Skin of body (tissue), 2 donors: ENCODE measurements around the gene PFKM. TPM values are rescaled to one million over a fixed set of nuclear protein-coding genes. Genes with fewer than 3 reads are reported as not detected.

Source experiments
- DNase-seq: peaks from one replicate; lab custom pipeline; 2025; lab: John Stamatoyannopoulos, UW
- total RNA-seq: library from RNA; depleted of rRNA; stranded (reverse); fragments of >200 nt; gene quantifications from one replicate; pipeline ENCODE4 v1.2.3, GENCODE V29; 2014

PFKM gene
- total RNA-seq, 1 donor from 2014 or later: 54.3 TPM

GRCh38 chr12:48156652-48157017, 37.5 kb downstream of the PFKM start:
- DNase-seq: no peak

DNA sequence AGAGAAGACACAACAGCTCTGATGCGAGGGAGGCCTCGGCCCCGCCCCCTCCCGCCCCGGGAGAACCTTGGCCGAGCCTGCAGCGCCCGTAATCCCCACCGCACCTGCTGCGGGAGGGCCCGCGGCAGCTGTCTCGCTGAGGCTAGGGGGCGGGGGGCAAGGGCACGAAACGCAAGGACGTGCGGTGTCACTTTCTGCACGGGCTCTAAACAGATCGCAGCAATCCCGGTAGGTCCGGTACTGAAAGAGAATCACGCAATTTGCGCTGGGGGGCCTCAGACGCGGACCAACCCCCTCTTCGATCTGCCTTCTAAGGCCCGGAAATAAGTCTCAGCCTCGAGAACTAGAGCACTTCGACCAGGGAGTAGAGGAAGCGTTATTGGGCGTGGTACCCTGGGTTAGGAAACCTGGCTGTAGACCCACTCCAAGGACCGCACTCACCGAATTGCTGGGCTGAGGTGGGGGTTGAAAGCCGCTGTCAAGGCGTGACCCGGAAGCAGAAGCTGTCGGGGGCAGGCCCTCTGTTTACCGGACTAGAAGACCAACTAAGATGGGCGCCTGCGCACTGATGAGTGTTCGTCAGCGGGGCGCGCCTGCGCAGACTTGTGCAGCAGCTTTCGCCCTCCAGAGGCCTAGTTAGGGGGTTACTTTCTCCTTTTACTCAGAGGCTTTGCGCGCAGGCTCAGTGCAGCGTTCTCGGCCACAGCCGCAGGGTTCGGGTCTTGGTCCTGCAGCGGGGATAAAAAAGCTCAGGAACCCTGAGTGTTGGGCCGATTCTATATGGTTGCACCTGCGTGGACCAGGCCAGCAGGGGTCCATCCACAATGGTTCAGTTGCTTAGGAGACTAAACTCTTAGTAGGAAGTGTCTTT, 38.1 kb downstream of the PFKM start, which contains the start of gene ASB8:
ASB8 (minus strand) TSS at position 498 of the 871 bp plus-strand sequence. CDS start 4,019 bp downstream, outside the sequence.
- DNase-seq: peak; percentile 98

- no peak for DNase-seq
These were observed 38.8 kb downstream of the PFKM start for GRCh38 chr12:48157889-48158370.

GRCh38 chr12:48160046-48160445, 40.9 kb downstream of the PFKM start:
- DNase-seq: no peak

DNA sequence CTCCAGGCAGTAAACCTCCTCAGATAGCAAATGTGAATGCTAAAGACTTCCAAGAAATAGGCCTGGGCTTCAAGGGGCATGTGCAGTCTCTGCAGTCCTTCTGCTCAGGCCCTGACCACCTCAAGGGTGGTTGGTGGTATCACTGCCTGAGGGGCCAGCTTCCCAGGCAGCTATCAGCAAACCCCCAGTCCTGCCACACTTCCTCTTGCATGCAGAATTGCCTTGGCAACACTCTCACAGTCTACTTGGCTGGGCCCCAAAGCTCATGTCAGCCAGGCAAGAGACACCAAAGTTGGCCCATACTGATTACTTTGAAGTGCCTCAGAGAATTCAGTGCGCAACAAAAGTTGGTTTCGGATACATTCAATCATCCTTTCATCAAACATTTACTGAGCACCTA, 41.6 kb downstream of the PFKM start:
- no peak for DNase-seq

DNA sequence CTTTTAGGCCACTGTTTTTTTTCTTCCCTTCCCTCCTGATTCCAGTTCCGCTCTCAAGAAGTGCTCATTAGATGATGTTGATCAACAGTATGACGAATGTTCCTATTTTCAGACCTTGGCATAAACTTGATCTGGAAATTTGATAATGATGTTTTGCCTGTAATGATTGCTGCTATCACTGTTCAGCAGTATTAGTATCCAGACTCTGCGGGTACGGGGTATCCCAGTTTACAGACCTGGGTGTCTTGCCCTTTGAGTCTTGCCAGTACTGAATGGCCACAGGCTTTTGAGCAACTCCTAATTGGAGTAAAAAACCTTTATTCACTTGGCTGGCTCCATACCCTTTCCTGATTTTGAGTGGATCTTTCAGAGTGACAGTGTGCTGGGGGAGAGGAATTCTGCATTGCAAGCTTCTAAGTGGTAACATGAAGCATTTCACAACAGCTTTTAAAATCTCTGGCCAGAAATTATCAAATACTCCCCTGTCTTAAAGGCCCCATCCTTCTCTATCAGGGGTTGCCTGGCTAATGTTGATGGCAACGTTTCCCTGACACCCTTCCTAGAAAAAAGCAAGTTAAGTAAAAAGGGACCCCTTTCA, 44.1 kb downstream of the PFKM start:
- no peak for DNase-seq

DNA sequence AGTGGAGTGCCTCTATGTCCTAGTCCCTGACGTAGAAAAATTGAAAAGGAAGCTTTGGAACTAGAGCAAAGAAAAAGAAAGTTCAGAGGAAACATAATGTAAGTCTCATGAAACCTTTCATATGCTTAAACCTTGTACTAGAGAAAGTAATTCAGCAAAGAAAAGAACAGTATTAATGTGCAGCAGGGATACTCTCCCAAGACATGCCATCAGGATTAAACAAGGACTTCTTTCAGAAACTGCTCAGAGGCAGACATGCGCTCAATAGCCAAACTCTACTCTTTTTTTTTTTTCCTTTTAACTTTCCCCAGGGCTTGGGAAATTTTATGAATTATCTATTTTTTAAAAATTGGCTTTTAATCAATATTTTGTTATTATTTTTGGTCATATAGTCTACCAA, 45.3 kb downstream of the PFKM start:
- DNase-seq: no peak

DNA sequence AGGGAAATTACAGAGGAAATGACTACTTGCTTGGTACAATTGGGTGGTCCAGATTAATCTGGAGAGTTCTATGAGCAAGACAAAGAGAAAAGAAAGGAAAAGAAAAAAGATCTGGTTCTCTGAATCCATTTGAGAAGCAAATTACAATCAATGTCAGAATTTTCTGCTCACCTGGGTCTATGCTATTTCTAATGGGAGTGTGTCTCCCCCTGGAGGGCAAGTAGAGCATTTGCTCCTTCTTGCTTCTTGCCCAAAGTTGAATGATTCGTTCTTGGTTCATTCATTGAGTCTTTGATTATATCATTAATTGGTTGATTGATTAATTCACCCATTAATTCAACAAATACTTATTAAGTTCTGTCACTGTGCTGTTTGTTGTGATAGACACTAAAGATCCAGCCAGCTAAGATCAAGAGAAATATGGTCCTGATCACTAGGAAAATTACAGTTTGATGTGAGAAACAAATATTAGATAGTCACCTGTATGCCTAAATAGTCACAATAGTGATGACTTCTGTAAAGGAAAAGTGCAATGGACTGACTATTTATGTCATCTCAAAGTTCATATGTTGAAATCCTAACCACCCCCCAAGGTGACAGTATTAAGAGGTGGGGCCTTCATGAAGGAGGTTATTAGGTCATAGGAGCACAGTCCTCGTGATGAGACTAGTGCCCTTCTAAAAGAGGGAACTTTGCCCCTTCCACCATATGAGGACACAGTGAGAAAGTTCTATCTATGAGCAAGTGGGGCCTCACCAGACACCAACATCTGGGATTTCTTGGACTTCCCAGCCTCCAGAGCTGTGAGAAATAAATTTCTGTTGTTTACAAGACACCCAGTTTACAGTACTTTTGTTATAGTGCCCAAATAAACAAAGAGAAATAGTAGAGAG, 46.2 kb downstream of the PFKM start:
- peak; percentile 7 for DNase-seq

GRCh38 chr12:48169011-48169410, 49.8 kb downstream of the PFKM start:
- no peak for DNase-seq

DNA sequence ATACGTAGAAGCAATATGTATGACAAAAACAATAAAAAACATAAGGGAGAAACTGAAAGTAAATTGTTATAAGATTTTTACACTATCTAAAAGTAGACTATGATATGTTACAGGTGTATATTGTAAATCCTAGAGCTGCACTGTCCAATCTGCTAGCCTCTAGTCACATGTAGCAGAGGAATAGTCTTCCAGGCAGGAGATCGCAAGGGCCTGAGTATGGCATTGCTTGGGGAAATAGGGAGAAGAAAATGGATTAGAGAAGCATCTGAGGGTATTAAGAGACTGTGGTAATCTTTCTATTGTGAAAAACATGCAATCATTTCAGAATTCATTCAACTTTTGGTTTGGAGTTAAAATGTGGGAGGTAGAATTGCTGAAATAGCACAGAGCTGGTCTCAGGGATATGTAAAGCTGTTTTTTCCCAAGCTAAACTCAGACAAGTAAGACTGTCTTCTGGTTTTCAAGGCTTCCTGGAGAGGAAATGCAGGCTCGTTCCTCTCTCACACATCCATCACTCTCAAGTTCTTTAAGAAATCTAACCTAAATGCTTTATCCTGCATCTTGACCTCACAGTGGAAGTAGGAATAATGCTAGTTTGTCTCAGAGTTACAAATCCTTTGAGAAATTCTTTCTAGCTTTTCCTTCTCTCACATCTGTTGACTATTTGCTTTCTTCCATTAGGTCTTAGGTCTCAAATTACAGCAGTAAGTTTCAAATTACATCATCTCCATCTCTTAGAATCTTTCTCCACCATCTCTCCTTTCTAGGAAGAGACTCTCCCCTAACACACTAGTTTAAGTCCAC, 56.7 kb downstream of the PFKM start:
- DNase-seq: peak; percentile 36

DNA sequence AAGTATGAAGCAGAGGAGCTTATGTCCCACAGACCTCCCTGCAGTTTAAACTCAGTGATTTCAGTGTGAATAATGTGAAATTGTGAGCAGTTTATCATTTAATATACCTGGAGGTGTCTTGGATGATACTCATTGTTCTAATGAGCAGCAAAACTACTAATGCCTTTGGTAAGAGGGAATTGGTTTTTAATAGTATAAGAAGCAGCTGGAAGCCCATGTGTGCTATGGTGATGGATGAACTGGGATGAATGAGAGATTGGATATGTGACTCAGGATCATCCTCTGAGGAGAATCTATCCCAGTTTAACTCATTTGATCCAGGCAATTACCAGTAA, 57.2 kb downstream of the PFKM start:
- DNase-seq: no peak

GRCh38 chr12:48177982-48178381, 58.8 kb downstream of the PFKM start:
- DNase-seq: no peak

DNA sequence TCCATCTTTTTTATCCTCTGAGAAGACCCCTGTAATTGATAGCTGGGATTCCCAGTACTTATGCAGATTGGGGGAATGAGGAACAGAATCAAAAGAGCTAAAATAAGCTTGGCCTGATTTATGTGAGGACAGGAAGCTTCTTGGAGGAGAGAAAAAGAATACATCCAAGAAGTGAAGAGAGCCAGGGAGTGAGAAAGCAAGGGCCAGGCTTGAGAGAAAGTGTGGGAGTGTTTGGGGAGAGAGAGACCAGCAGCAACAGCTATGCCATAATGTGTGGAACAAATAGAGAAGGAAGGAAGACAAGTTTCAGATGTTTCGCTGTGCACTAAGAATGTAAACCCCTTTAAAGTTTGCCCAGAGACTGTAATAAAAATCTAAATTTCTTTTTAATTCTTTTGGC, 60.3 kb downstream of the PFKM start:
- no peak for DNase-seq

DNA sequence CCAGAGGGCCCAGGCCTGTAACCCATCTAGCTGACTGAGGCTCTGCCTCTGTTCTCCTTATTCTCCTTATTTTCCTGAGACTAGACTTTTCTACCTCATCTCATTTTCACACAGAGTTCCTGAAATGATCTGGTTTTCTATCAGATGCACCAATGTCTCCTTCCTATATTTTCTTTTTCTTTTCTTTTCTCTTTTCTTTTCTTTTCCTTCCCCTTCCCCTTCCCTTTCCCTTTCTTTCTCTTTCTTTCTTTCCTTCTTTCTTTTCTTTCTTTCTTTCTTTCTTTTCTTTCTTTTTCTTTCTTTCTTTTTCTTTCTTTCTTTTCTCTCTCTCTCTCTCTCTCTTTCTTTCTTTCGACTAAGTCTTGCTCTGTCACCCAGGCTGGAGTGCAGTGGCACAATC, 61.3 kb downstream of the PFKM start:
- no peak for DNase-seq

- DNase-seq: no peak
These were observed 61.8 kb downstream of the PFKM start for GRCh38 chr12:48180857-48181495.

- no peak for DNase-seq
These were observed 63.5 kb downstream of the PFKM start for GRCh38 chr12:48182631-48183030.

DNA sequence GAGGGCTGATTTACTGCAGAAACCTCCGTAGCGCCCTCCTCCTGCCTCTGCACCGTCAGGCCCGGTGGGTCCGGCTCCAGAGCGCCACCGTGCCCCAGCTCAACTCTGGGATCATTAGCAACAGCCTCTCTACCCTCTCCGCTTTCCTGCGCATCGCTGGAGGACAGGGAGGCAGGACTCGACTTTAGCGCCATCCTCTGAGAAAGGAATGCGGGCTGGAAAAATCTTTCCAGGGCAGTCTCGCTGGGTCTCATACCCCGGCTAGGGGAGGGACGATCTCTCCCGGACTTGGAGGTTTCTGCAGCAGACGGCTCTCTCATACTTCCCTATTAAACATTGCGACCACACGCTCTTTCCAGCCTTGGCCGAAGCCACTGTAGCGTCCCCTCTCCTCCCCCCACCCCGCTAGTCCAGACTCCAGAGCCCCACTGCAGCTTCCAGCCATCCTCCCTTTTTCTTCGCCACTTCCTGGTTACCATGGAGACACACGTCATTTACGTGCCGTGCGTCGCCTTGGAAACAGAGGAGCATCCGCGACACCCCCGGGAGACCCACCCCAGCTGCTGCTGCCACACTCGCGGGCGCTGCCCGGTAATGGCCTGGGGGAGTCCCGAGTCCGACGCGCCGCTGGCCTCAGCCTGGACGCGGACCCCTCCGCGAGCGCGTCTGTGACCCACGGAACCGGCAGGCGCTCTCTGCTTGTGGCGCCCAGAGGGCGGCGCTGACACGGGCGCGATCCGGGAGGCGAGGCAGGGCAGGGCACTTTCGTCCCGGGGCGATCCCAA, 64.1 kb downstream of the PFKM start, which contains the start of gene CCDC184:
CCDC184 (plus strand) TSS at position 554 of the 785 bp plus-strand sequence. CDS start 479 bp downstream, outside the sequence.
- DNase-seq: peak; percentile 61

- no peak for DNase-seq
These were observed 64.8 kb downstream of the PFKM start for GRCh38 chr12:48183876-48184548.

DNA sequence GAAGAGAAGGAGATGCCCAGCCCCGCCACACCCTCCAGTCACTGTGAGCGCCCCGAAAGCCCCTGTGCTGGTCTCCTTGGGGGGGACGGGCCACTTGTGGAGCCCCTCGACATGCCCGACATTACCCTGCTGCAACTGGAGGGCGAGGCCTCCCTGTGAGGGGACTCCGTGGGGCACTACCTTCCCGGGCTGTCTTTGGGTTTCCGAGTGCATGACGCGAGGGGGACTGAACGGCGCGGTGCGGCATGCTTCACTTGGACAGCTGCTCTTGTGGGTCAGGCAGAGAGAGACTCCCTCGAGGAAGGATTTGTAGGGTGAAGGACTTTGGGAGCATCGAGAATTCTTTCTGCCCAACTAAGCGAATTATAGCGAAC, 65.4 kb downstream of the PFKM start:
- DNase-seq: no peak
